ENCODE data around the gene ADCY2. TPM values are rescaled to one million over a fixed set of nuclear protein-coding genes. Genes with fewer than 3 reads are reported as not detected.

Gene ADCY2
- total RNA-seq, 4 donors from 2014 or later: 0.34 to 2.7 (median 1.5) TPM

- no peaks in the 10 kb centered on the region for H3K27me3 ChIP-seq
- TF ChIP-seq CTCF (IDR thresholded peaks at IDR 0.05) (no peak), POLR2A (IDR thresholded peaks at IDR 0.05) (no peak)
- no peak overlapping the region for H3K27ac ChIP-seq
- 88 to 90% methylated on average over 10 of the region's 10 CpGs for WGBS, 2 donors
- H3K4me1 ChIP-seq: no peaks in the 10 kb centered on the region
- H3K36me3 ChIP-seq: no peaks in the 10 kb centered on the region
- intact Hi-C loops (cut with DNase I): no loop called here
- H3K4me3 ChIP-seq (replicated peaks in 1 of 3): no peak overlapping the region
- DNase-seq: no peak
- no peaks in the 10 kb centered on the region for H3K9me3 ChIP-seq
These were observed 432.3 kb downstream of the ADCY2 start for GRCh38 chr5:7828269-7828668.

- Histone ChIP-seq H3K36me3 (no peaks in the 10 kb centered on the region), H3K4me1 (peaks cover 0 to 8% of the 10 kb centered on the region in 2 donors), H3K27me3 (no peaks in the 10 kb centered on the region), H3K27ac (no peak overlapping the region), H3K4me3 (replicated peaks in 1 of 3) (no peak overlapping the region), H3K9me3 (no peaks in the 10 kb centered on the region)
- TF ChIP-seq CTCF (IDR thresholded peaks at IDR 0.05): no peak
- no peak for TF ChIP-seq POLR2A (IDR thresholded peaks at IDR 0.05)
- no peak for DNase-seq
- 92% methylated on average over 4 of the region's 4 CpGs for WGBS, 2 donors
- intact Hi-C loops (cut with DNase I): no loop called here
These were observed 439.0 kb downstream of the ADCY2 start for GRCh38 chr5:7834982-7835381.

GRCh38 chr5:7837403-7837802, 441.5 kb downstream of the ADCY2 start:
- DNase-seq: no peak
- no peak overlapping the region for H3K27ac ChIP-seq

GRCh38 chr5:7842531-7842930, 446.6 kb downstream of the ADCY2 start:
- no peak overlapping the region for H3K4me3 ChIP-seq (replicated peaks in 1 of 3)
- H3K9me3 ChIP-seq: no peaks in the 10 kb centered on the region
- TF ChIP-seq POLR2A (IDR thresholded peaks at IDR 0.05) (no peak), CTCF (IDR thresholded peaks at IDR 0.05) (no peak)
- no peak overlapping the region for H3K27ac ChIP-seq
- intact Hi-C loops (cut with DNase I): no loop called here
- peaks cover 0 to 3% of the 10 kb centered on the region in 2 donors for H3K4me1 ChIP-seq
- WGBS, 2 donors: 74 to 82% methylated on average over 2 of the region's 2 CpGs
- no peaks in the 10 kb centered on the region for H3K27me3 ChIP-seq
- DNase-seq: no peak
- H3K36me3 ChIP-seq: no peaks in the 10 kb centered on the region

More at GRCh38 chr5:7837403-7837802, 441.5 kb downstream of the ADCY2 start:
- H3K4me1 ChIP-seq: peaks cover 0 to 8% of the 10 kb centered on the region in 2 donors
- TF ChIP-seq POLR2A (IDR thresholded peaks at IDR 0.05) (no peak), CTCF (IDR thresholded peaks at IDR 0.05) (no peak)
- no peaks in the 10 kb centered on the region for H3K9me3 ChIP-seq
- 25 to 36% methylated on average over 3 of the region's 3 CpGs for WGBS, 2 donors
- no peak overlapping the region for H3K4me3 ChIP-seq (replicated peaks in 1 of 3)
- intact Hi-C loops (cut with DNase I): no loop called here
- no peaks in the 10 kb centered on the region for H3K27me3 ChIP-seq
- no peaks in the 10 kb centered on the region for H3K36me3 ChIP-seq

- no peaks in the 10 kb centered on the region for H3K27me3 ChIP-seq
- H3K27ac ChIP-seq: no peak overlapping the region
- intact Hi-C loops (cut with DNase I): no loop called here
- DNase-seq: no peak
- no peak for TF ChIP-seq CTCF (IDR thresholded peaks at IDR 0.05)
- TF ChIP-seq POLR2A (IDR thresholded peaks at IDR 0.05): no peak
- no peaks in the 10 kb centered on the region for H3K9me3 ChIP-seq
- no peaks in the 10 kb centered on the region for H3K36me3 ChIP-seq
- H3K4me1 ChIP-seq: peaks cover 4 to 5% of the 10 kb centered on the region in 2 donors
- H3K4me3 ChIP-seq (replicated peaks in 1 of 3): no peak overlapping the region
These were observed 449.0 kb downstream of the ADCY2 start for GRCh38 chr5:7844901-7845300.
